WTC11 (cell line): Measurements from ENCODE around the gene TINAG.

Experiments
- CREB1 ChIP-seq: sonication (generic); formaldehyde crosslinking; IDR thresholded peaks from 2 replicates; pipeline ENCODE4 v1.8.0; 2023; ENCODE audit warnings: mild to moderate bottlenecking, missing genetic modification reagents
- E2F1 ChIP-seq: sonication (generic); formaldehyde crosslinking; IDR thresholded peaks from 2 replicates; pipeline ENCODE4 v1.8.0; 2022; ENCODE audit warnings: mild to moderate bottlenecking, missing genetic modification reagents
- MLX ChIP-seq: sonication (generic); formaldehyde crosslinking; IDR thresholded peaks from 2 replicates; pipeline ENCODE4 v1.8.1; 2023; ENCODE audit warnings: mild to moderate bottlenecking, missing genetic modification reagents, moderate library complexity

- TF ChIP-seq CREB1 (CRISPR knock-in tag): no peak
- TF ChIP-seq MLX (CRISPR knock-in tag): no peak
- no peak for TF ChIP-seq E2F1 (CRISPR knock-in tag)
Measured at GRCh38 chr6:54419885-54420284, 111.6 kb downstream of the TINAG start.
